ENCODE results near the gene TLE6. TPM values are rescaled to one million over a fixed set of nuclear protein-coding genes. Genes with fewer than 3 reads are reported as not detected.

The TLE6 gene
- total and polyA plus RNA-seq, 2 of the 4 experiments (the other 2 are of a cell fraction): under 0.01 to 0.17 TPM

DNA sequence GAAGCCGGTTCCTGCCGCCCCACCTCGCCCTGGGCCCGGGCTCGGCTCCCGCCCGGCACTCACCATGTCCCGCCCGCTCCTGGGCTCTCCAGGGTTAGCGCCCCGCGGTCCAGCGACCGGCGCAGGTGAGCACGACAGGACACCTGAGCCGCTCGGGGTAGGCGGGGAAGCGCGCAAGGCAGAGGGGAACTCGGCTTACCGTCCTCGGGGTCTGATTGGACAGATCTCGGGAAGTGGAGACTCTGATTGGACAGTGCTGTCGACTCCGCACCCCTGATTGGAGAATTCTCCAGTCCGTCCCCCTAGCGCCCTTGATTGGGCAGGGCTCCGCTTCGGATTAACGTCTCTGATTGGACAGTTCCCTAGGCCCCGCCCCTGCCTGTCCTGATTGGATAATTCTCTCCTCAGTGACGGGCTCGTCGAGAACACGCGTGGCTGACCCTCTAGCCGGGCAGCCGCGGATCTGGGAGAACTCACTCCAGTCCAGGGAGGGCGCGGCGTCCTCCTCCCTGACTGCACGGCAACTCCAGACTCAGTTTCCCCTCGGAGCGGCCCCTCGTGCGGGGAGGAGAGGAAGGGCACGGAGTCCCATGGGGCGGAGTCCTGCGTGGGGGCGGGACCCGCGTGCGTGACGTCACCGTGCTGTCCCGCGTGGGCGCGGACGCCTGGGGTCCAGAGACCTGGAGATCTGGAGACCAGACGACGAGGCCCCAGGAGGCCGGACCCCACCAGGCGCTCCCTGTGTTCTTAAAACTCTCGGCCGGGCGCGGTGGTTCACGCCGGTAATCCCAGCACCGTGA, 32.4 kb upstream of the TLE6 start, which contains the start of gene ZNF77:
Gene ZNF77 (minus strand): TSS at position 197 of the 800 bp plus-strand sequence. CDS start 131 bp downstream, at position 66.
- in situ Hi-C loops (cut with MboI; ENCODE audit: low sequenced_read_pairs) (no loop called here), intact Hi-C loops (cut with micrococcal nuclease) (loop anchor here (2.0 kb wide), 1 partner anchor 44 kb away; the partner anchor contains the start of gene ZNF57), dilution Hi-C loops (cut with HindIII; ENCODE audit: low sequenced_read_pairs, unreplicated experiment) (no loop called here)
- ChIA-PET POLR2A (ENCODE audit: unreplicated experiment) (no interaction called here), CTCF (no interaction called here)
- Histone ChIP-seq H3K9ac (ENCODE audit: low read depth, low read length) (peak within 1 kb of the TSS; percentile 73), H2BK5ac (ENCODE audit: low read depth, low read length, poor library complexity, severe bottlenecking) (peak within 1 kb of the TSS; percentile 86), H2BK20ac (ENCODE audit: low read depth, low read length) (no peak within 1 kb of the TSS), H3K9me1 (ENCODE audit: insufficient read depth, low read length) (peaks cover 7% of the 10 kb centered on the region), H2AK5ac (ENCODE audit: low read depth, low read length) (no peak within 1 kb of the TSS), H3K4me2 (ENCODE audit: low read depth, low read length) (peak within 1 kb of the TSS; percentile 92), H4K20me1 (ENCODE audit: insufficient read depth, low read length) (no peaks in the 10 kb centered on the region), H3K27ac (ENCODE audit: insufficient read depth, low read length) (peak within 1 kb of the TSS; percentile 82), H3K27me3 (ENCODE audit: control insufficient read depth, insufficient read depth, low read length) (no peaks in the 10 kb centered on the region), H4K5ac (ENCODE audit: low read depth, low read length) (peak within 1 kb of the TSS; percentile 59; the same call in 1 of the 2 replicates), H3K56ac (ENCODE audit: extremely low read depth, insufficient read depth, low read length) (no peak within 1 kb of the TSS), H3K36me3 (ENCODE audit: control insufficient read depth, insufficient read depth, low read length) (no peaks in the 10 kb centered on the region), H3K4me3 (ENCODE audit: insufficient read depth, low read depth, low read length) (peak within 1 kb of the TSS; percentile 87), H3K4ac (ENCODE audit: low read depth, low read length) (peak within 1 kb of the TSS; percentile 90), H3K9me3 (ENCODE audit: control insufficient read depth, insufficient read depth, low read length) (no peaks in the 10 kb centered on the region), H2AK9ac (replicated peaks; ENCODE audit: low read depth, low read length, poor library complexity) (peak within 1 kb of the TSS; percentile 97), H2BK15ac (ENCODE audit: low read depth, low read length) (no peak within 1 kb of the TSS), H3K18ac (ENCODE audit: low read depth, low read length) (peak within 1 kb of the TSS; percentile 43; the same call in 1 of the 2 replicates), H4K91ac (ENCODE audit: insufficient read depth, low read depth, low read length) (peak within 1 kb of the TSS; percentile 80; the same call in 1 of the 2 replicates), H3K14ac (replicated peaks; ENCODE audit: low read depth, low read length) (peak within 1 kb of the TSS; percentile 69), H2BK120ac (ENCODE audit: low read depth, low read length) (peak within 1 kb of the TSS; percentile 74), H3K4me1 (ENCODE audit: control insufficient read depth, insufficient read depth, low read length) (peaks cover 5% of the 10 kb centered on the region; the same call in 1 of the 2 replicates), H3K23ac (ENCODE audit: low read depth, low read length) (peak within 1 kb of the TSS; percentile 87; the same call in 1 of the 2 replicates), H2AFZ (replicated peaks; ENCODE audit: low read length, poor library complexity) (peak within 1 kb of the TSS; percentile 100), H4K8ac (ENCODE audit: low read depth in 2 of 2, low read length in 2 of 2) (peak within 1 kb of the TSS; percentile 17 to 90; a peak in 3 of 4 replicates), H3K79me1 (ENCODE audit: low read depth in 1 of 2, low read length in 2 of 2) (peaks cover 13 to 33% of the 10 kb centered on the region in 2 experiments)
- WGBS, 2 experiments (ENCODE audit: extremely low coverage in 2 of 2, insufficient read length in 1 of 2): 1% methylated on average over 14 of the region's 74 CpGs; no CpG with 5 or more reads in 1 of the 2 experiments
- ATAC-seq (ENCODE audit: low read depth): peak; percentile 99
- no TSS peak for BruUV-seq (replicated peaks)
- peak; percentile 99 for DNase-seq
- TF ChIP-seq, protein P1, sequence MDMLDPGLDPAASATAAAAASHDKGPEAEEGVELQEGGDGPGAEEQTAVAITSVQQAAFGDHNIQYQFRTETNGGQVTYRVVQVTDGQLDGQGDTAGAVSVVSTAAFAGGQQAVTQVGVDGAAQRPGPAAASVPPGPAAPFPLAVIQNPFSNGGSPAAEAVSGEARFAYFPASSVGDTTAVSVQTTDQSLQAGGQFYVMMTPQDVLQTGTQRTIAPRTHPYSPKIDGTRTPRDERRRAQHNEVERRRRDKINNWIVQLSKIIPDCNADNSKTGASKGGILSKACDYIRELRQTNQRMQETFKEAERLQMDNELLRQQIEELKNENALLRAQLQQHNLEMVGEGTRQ (IDR thresholded peaks at IDR 0.05; ENCODE audit: low read depth, low read length): no peak
- TF ChIP-seq MXI1 (IDR thresholded peaks at IDR 0.05; ENCODE audit: borderline replicate concordance, low read depth, low read length) (peak; percentile 71; the same call in 1 of the 2 replicates), POLR2A (IDR thresholded peaks at IDR 0.05; ENCODE audit: low read depth, low read length) (peak; percentile 49; the same call in 1 of the 2 replicates), MAZ (IDR thresholded peaks at IDR 0.05; ENCODE audit: borderline replicate concordance, low read depth, low read length) (peak; percentile 52; the same call in 1 of the 2 replicates), SMC3 (IDR thresholded peaks at IDR 0.05; ENCODE audit: low read depth, low read length) (no peak), NFE2L2 (IDR thresholded peaks at IDR 0.05; ENCODE audit: low read depth, low read length) (no peak), RFX5 (IDR thresholded peaks at IDR 0.05; ENCODE audit: low read depth, low read length) (no peak), CHD1 (IDR thresholded peaks at IDR 0.05; ENCODE audit: low read depth, low read length) (no peak), FOS (IDR thresholded peaks at IDR 0.05; ENCODE audit: low read depth, low read length) (peak; percentile 97)
- TF ChIP-seq, protein P2, sequence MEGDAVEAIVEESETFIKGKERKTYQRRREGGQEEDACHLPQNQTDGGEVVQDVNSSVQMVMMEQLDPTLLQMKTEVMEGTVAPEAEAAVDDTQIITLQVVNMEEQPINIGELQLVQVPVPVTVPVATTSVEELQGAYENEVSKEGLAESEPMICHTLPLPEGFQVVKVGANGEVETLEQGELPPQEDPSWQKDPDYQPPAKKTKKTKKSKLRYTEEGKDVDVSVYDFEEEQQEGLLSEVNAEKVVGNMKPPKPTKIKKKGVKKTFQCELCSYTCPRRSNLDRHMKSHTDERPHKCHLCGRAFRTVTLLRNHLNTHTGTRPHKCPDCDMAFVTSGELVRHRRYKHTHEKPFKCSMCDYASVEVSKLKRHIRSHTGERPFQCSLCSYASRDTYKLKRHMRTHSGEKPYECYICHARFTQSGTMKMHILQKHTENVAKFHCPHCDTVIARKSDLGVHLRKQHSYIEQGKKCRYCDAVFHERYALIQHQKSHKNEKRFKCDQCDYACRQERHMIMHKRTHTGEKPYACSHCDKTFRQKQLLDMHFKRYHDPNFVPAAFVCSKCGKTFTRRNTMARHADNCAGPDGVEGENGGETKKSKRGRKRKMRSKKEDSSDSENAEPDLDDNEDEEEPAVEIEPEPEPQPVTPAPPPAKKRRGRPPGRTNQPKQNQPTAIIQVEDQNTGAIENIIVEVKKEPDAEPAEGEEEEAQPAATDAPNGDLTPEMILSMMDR (conservative IDR thresholded peaks at IDR 0.05; ENCODE audit: low read depth, low read length): no peak
- TF ChIP-seq, protein P3, sequence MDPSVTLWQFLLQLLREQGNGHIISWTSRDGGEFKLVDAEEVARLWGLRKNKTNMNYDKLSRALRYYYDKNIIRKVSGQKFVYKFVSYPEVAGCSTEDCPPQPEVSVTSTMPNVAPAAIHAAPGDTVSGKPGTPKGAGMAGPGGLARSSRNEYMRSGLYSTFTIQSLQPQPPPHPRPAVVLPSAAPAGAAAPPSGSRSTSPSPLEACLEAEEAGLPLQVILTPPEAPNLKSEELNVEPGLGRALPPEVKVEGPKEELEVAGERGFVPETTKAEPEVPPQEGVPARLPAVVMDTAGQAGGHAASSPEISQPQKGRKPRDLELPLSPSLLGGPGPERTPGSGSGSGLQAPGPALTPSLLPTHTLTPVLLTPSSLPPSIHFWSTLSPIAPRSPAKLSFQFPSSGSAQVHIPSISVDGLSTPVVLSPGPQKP (IDR thresholded peaks at IDR 0.05; ENCODE audit: borderline replicate concordance, low read depth, low read length): no peak
